Panc1 (cell line): ENCODE data around the gene C5AR2.
"Not testable (repeated sequence)": the region's sequence is repeated elsewhere in the genome, so short reads cannot be mapped to it uniquely, and the experiment has no call there.

ENCODE experiments used
- POLR2AphosphoS5 ChIP-seq: IDR thresholded peaks from 2 replicates; pipeline ENCODE4 v1.6.1; 2012; ENCODE audit warnings: mild to moderate bottlenecking, low read depth, low read length, moderate library complexity
- TCF7L2 ChIP-seq: IDR thresholded peaks from 2 replicates; pipeline ENCODE4 v1.6.1; 2011; ENCODE audit warnings: mild to moderate bottlenecking, low read depth, low read length, inconsistent platforms
- TF ChIP-seq, protein P1 (sequence below): fragments of 450-650 bp; IDR thresholded peaks from 2 replicates; pipeline ENCODE4 v1.5.1; 2017; ENCODE audit warnings: mild to moderate bottlenecking
- TF ChIP-seq, protein P2 (sequence below), 2 experiments: IDR thresholded peaks; 2 replicates each; pipeline ENCODE4 v1.6.1; 2011 to 2012; ENCODE audit warnings: low read depth in 2 of 2, control low read depth in 1 of 2, low read length in 1 of 2, mild to moderate bottlenecking in 1 of 2, moderate library complexity in 1 of 2; ENCODE audit not compliant: insufficient read depth in 1 of 2

DNA sequence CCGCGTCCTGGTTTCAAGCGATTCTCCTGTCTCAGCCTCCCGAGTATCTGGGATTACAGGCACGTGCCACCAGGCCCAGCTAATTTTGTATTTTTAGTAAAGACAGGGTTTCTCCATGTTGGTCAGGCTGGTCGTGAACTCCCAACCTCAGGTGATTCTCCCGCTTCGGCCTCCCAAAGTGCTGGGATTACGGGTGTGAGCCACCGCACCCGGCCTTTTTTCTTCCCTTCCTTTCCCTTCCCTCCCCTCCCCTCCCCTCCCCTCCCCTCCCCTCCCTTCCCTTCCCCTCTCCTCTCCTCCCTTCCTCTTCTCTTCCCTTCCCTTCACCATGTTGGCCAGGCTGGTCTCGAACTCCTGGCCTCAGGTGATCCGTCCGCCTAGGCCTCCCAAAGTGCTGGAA lies 31.1 kb upstream of the C5AR2 start:
- TF ChIP-seq, protein P1, sequence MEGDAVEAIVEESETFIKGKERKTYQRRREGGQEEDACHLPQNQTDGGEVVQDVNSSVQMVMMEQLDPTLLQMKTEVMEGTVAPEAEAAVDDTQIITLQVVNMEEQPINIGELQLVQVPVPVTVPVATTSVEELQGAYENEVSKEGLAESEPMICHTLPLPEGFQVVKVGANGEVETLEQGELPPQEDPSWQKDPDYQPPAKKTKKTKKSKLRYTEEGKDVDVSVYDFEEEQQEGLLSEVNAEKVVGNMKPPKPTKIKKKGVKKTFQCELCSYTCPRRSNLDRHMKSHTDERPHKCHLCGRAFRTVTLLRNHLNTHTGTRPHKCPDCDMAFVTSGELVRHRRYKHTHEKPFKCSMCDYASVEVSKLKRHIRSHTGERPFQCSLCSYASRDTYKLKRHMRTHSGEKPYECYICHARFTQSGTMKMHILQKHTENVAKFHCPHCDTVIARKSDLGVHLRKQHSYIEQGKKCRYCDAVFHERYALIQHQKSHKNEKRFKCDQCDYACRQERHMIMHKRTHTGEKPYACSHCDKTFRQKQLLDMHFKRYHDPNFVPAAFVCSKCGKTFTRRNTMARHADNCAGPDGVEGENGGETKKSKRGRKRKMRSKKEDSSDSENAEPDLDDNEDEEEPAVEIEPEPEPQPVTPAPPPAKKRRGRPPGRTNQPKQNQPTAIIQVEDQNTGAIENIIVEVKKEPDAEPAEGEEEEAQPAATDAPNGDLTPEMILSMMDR = not testable (repeated sequence)
- TF ChIP-seq POLR2AphosphoS5, TCF7L2: not testable (repeated sequence)
- TF ChIP-seq, protein P2, sequence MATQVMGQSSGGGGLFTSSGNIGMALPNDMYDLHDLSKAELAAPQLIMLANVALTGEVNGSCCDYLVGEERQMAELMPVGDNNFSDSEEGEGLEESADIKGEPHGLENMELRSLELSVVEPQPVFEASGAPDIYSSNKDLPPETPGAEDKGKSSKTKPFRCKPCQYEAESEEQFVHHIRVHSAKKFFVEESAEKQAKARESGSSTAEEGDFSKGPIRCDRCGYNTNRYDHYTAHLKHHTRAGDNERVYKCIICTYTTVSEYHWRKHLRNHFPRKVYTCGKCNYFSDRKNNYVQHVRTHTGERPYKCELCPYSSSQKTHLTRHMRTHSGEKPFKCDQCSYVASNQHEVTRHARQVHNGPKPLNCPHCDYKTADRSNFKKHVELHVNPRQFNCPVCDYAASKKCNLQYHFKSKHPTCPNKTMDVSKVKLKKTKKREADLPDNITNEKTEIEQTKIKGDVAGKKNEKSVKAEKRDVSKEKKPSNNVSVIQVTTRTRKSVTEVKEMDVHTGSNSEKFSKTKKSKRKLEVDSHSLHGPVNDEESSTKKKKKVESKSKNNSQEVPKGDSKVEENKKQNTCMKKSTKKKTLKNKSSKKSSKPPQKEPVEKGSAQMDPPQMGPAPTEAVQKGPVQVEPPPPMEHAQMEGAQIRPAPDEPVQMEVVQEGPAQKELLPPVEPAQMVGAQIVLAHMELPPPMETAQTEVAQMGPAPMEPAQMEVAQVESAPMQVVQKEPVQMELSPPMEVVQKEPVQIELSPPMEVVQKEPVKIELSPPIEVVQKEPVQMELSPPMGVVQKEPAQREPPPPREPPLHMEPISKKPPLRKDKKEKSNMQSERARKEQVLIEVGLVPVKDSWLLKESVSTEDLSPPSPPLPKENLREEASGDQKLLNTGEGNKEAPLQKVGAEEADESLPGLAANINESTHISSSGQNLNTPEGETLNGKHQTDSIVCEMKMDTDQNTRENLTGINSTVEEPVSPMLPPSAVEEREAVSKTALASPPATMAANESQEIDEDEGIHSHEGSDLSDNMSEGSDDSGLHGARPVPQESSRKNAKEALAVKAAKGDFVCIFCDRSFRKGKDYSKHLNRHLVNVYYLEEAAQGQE (IDR thresholded peaks at IDR 0.05; ENCODE audit: insufficient read depth in 1 of 2, low read depth in 2 of 2, low read length in 1 of 2) = not testable (repeated sequence)
